Inflammatory macrophage treated with lipopolysaccharide for 1 hour (primary cell): Measurements from ENCODE around the gene SMARCD2.

ENCODE experiments used
- DNase-seq, 2 donors: peaks; one replicate each; pipeline ENCODE4 v3.0.0-alpha.2; 2020 to 2022

The SMARCD2 gene

GRCh38 chr17:63848834-63849689 lies 6.6 kb upstream of the SMARCD2 start:
- DNase-seq, result peak; percentile 94 to 98

GRCh38 chr17:63847525-63848249 lies 5.2 kb upstream of the SMARCD2 start:
- no peak for DNase-seq

GRCh38 chr17:63845509-63845908 lies 3.0 kb upstream of the SMARCD2 start:
- DNase-seq, result no peak

- DNase-seq, result no peak
Measured at GRCh38 chr17:63843910-63844677, 1.6 kb upstream of the SMARCD2 start.

- DNase-seq, result peak; percentile 51 to 62
Measured at GRCh38 chr17:63843387-63843888, 953 bp upstream of the SMARCD2 start.

GRCh38 chr17:63842173-63842539 lies 329 bp downstream of the SMARCD2 start:
- DNase-seq, result peak in 1 of 2 donors; percentile 2

GRCh38 chr17:63841350-63842172 lies 924 bp downstream of the SMARCD2 start:
- peak; percentile 64 to 70 for DNase-seq

GRCh38 chr17:63840591-63841349 lies 1.7 kb downstream of the SMARCD2 start:
- DNase-seq, result peak in 1 of 2 donors; percentile 3

- DNase-seq, result no peak
Measured at GRCh38 chr17:63838631-63839171, 3.8 kb downstream of the SMARCD2 start.

- DNase-seq, result no peak
Measured at GRCh38 chr17:63837962-63838600, 4.4 kb downstream of the SMARCD2 start.

GRCh38 chr17:63837480-63837879 lies 5.0 kb downstream of the SMARCD2 start:
- DNase-seq, result no peak

- DNase-seq, result no peak
Measured at GRCh38 chr17:63836811-63837210, 5.7 kb downstream of the SMARCD2 start.

GRCh38 chr17:63835167-63835720 lies 7.2 kb downstream of the SMARCD2 start:
- no peak for DNase-seq

GRCh38 chr17:63834431-63835166 lies 7.9 kb downstream of the SMARCD2 start:
- peak; percentile 62 to 70 for DNase-seq

GRCh38 chr17:63833741-63834373 lies 8.6 kb downstream of the SMARCD2 start:
- DNase-seq, result no peak

- no peak for DNase-seq
Measured at GRCh38 chr17:63833026-63833740, 9.3 kb downstream of the SMARCD2 start.

GRCh38 chr17:63832455-63832854 lies 10.0 kb downstream of the SMARCD2 start:
- no peak for DNase-seq

GRCh38 chr17:63832014-63832413 lies 10.5 kb downstream of the SMARCD2 start:
- no peak for DNase-seq
